ENCODE data around the gene MRTFA. TPM values are rescaled to one million over a fixed set of nuclear protein-coding genes. Genes with fewer than 3 reads are reported as not detected.
"Not testable (repeated sequence)": the region's sequence is repeated elsewhere in the genome, so short reads cannot be mapped to it uniquely, and the experiment has no call there.

MRTFA gene
- total RNA-seq, 4 donors from 2014 or later, result 81.6 to 109 (median 94.5) TPM

GRCh38 chr22:40659166-40659565 lies 22.6 kb upstream of the MRTFA start:
- Histone ChIP-seq H3K4me3 (no peak overlapping the region), H3K27ac (no peak overlapping the region), H3K9me3 (no peaks in the 10 kb centered on the region), H3K36me3 (no peaks in the 10 kb centered on the region), H3K27me3 (no peaks in the 10 kb centered on the region), H3K4me1 (peaks cover 14% of the 10 kb centered on the region)
- DNase-seq (ENCODE audit: low spot score in 2 of 2), result no peak
- 85% methylated on average over 6 of the region's 6 CpGs for WGBS
- TF ChIP-seq POLR2AphosphoS5 (IDR thresholded peaks at IDR 0.05) (no peak), CTCF (IDR thresholded peaks at IDR 0.05) (no peak), POLR2A (IDR thresholded peaks at IDR 0.05) (no peak), EP300 (IDR thresholded peaks at IDR 0.05) (no peak)

GRCh38 chr22:40656651-40657050 lies 20.1 kb upstream of the MRTFA start:
- peaks cover 33% of the 10 kb centered on the region for H3K4me1 ChIP-seq
- H3K9me3 ChIP-seq; H3K4me3 ChIP-seq; H3K27ac ChIP-seq; DNase-seq (ENCODE audit: low spot score in 2 of 2); H3K36me3 ChIP-seq; H3K27me3 ChIP-seq: not testable (repeated sequence)
- WGBS, result 81% methylated on average over 10 of the region's 10 CpGs

- not testable (repeated sequence) for H3K36me3 ChIP-seq; H3K4me3 ChIP-seq; DNase-seq (ENCODE audit: low spot score in 2 of 2); H3K9me3 ChIP-seq; H3K27me3 ChIP-seq; H3K27ac ChIP-seq
- WGBS, result 100% methylated on average over 3 of the region's 3 CpGs
- peaks cover 39% of the 10 kb centered on the region for H3K4me1 ChIP-seq
Observed at GRCh38 chr22:40655941-40656340, 19.4 kb upstream of the MRTFA start.

GRCh38 chr22:40654522-40655167 lies 18.1 kb upstream of the MRTFA start:
- H3K4me3 ChIP-seq, result no peak overlapping the region
- no peak for TF ChIP-seq POLR2AphosphoS5 (IDR thresholded peaks at IDR 0.05)
- no peak for TF ChIP-seq CTCF (IDR thresholded peaks at IDR 0.05)
- TF ChIP-seq POLR2A (IDR thresholded peaks at IDR 0.05), result no peak
- TF ChIP-seq EP300 (IDR thresholded peaks at IDR 0.05), result no peak
- no peaks in the 10 kb centered on the region for H3K9me3 ChIP-seq
- no peaks in the 10 kb centered on the region for H3K27me3 ChIP-seq
- 35% methylated on average over 10 of the region's 11 CpGs for WGBS
- no peaks in the 10 kb centered on the region for H3K36me3 ChIP-seq
- peaks cover 39% of the 10 kb centered on the region for H3K4me1 ChIP-seq
- H3K27ac ChIP-seq, result peak overlapping the region; percentile 68
- DNase-seq (ENCODE audit: low spot score in 2 of 2), result no peak

- no peak for TF ChIP-seq POLR2AphosphoS5 (IDR thresholded peaks at IDR 0.05)
- Histone ChIP-seq H3K27ac (peak overlapping the region; percentile 99), H3K4me1 (peaks cover 39% of the 10 kb centered on the region)
Observed at GRCh38 chr22:40653361-40653760, 16.8 kb upstream of the MRTFA start.

GRCh38 chr22:40651563-40652501 lies 15.3 kb upstream of the MRTFA start:
- no peaks in the 10 kb centered on the region for H3K9me3 ChIP-seq
- H3K36me3 ChIP-seq, result no peaks in the 10 kb centered on the region
- peak overlapping the region; percentile 99 for H3K27ac ChIP-seq
- 14% methylated on average over 29 of the region's 33 CpGs for WGBS
- TF ChIP-seq CTCF (IDR thresholded peaks at IDR 0.05) (no peak), POLR2A (IDR thresholded peaks at IDR 0.05) (peak in 1 of 2 donors; percentile 50), EP300 (IDR thresholded peaks at IDR 0.05) (no peak), POLR2AphosphoS5 (IDR thresholded peaks at IDR 0.05) (peak in 1 of 3 donors; percentile 78)
- peak overlapping the region; percentile 63 for H3K4me3 ChIP-seq
- DNase-seq (ENCODE audit: low spot score in 2 of 2), result peak; percentile 96 to 98
- no peaks in the 10 kb centered on the region for H3K27me3 ChIP-seq
- peaks cover 39% of the 10 kb centered on the region for H3K4me1 ChIP-seq

More at GRCh38 chr22:40653361-40653760, 16.8 kb upstream of the MRTFA start:
- WGBS, result 90% methylated on average over 9 of the region's 9 CpGs
- no peaks in the 10 kb centered on the region for H3K9me3 ChIP-seq
- H3K4me3 ChIP-seq, result no peak overlapping the region
- no peaks in the 10 kb centered on the region for H3K27me3 ChIP-seq
- no peak for DNase-seq (ENCODE audit: low spot score in 2 of 2)
- H3K36me3 ChIP-seq, result no peaks in the 10 kb centered on the region
